Thyroid gland (tissue), 4 donors: Measurements from ENCODE around the gene ITPR3. TPM values are rescaled to one million over a fixed set of nuclear protein-coding genes. Genes with fewer than 3 reads are reported as not detected.

ENCODE experiments used
- microRNA counts, 2 donors: library from miRNA; unstranded; fragments of <30 nt; microRNA quantifications; one replicate each; lab custom pipeline; 2016 to 2017
- microRNA-seq: library from miRNA; unstranded; fragments of <30 nt; microRNA quantifications from one replicate; pipeline ENCODE4, GENCODE V29; 2016
- small RNA-seq: library from RNA; depleted of rRNA; stranded (forward); fragments of <200 nt; gene quantifications from one replicate; pipeline ENCODE3, GENCODE V24; 2016
- total RNA-seq, 4 donors: library from RNA; depleted of rRNA; stranded (reverse); fragments of >200 nt; gene quantifications; one replicate each; pipeline ENCODE4 v1.2.3, GENCODE V29; 2016

ITPR3 gene
- total RNA-seq, 4 donors from 2014 or later = 77.8 to 145 (median 105) TPM

MicroRNA genes within 50 kb of the gene (microRNA counts, 767-probe panel; counts per million panel counts)
- 0 counts per million in 2 donors for microRNA hsa-miR-3934 (lab: Ali Mortazavi, UCI)

Small RNAs within 50 kb of the gene (microRNA-seq; reads per million reads assigned to microRNA genes)
- 5.9 reads per million, percentile 13 among the genes with 10 or more reads in this experiment for gene MIR3934

Small RNAs within 50 kb of the gene (small RNA-seq; reads per million reads assigned to genes)
- not detected for gene MIR3934

Other genes with a start within 250 kb of the ITPR3 start
- 1 to 10 TPM in 2 of 4 donors, under 1 TPM in 2; 0.13 to 4.3 (median 0.91) TPM for gene KIFC1, start 229.5 kb upstream of the ITPR3 start, total RNA-seq
- 100 to 1,000 TPM in 1 of 4 donors, 10 to 100 TPM in 3; 75.3 to 109 (median 88.5) TPM for gene PHF1, start 210.3 kb upstream of the ITPR3 start, total RNA-seq
- gene CUTA, start 203.2 kb upstream of the ITPR3 start, total RNA-seq = 100 to 1,000 TPM; 165 to 296 (median 257) TPM
- 10 to 100 TPM in 3 of 4 donors, 1 to 10 TPM in 1; 10.0 to 15.3 (median 12.2) TPM for gene SYNGAP1, start 201.3 kb upstream of the ITPR3 start, total RNA-seq
- gene ZBTB9, start 166.7 kb upstream of the ITPR3 start, total RNA-seq = 1 to 10 TPM; 4.1 to 5.9 (median 4.6) TPM
- 1 to 10 TPM; 2.3 to 8.5 (median 4.6) TPM for gene BAK1, start 41.0 kb upstream of the ITPR3 start, total RNA-seq
- 10 to 100 TPM; 21.1 to 74.7 (median 32.7) TPM for gene UQCC2, start 90.4 kb downstream of the ITPR3 start, total RNA-seq
- 10 to 100 TPM in 3 of 4 donors, 1 to 10 TPM in 1; 7.9 to 20.5 (median 17.1) TPM for gene IP6K3, start 125.6 kb downstream of the ITPR3 start, total RNA-seq
- gene LEMD2, start 167.8 kb downstream of the ITPR3 start, total RNA-seq = 10 to 100 TPM; 50.0 to 76.6 (median 64.6) TPM
- not detected for gene MLN, start 182.7 kb downstream of the ITPR3 start, total RNA-seq